GM21529 (cell line): Measurements from ENCODE around the gene TMEM253.
A peak's percentile ranks its signal among the peaks of the same experiment; 100 is the strongest.

Experiments
- ATAC-seq: cut with Tn5 transposase; IDR thresholded peaks from one replicate; pipeline ENCODE4 v1.9.1; 2021; ENCODE audit not compliant: unreplicated experiment

The TMEM253 gene

DNA sequence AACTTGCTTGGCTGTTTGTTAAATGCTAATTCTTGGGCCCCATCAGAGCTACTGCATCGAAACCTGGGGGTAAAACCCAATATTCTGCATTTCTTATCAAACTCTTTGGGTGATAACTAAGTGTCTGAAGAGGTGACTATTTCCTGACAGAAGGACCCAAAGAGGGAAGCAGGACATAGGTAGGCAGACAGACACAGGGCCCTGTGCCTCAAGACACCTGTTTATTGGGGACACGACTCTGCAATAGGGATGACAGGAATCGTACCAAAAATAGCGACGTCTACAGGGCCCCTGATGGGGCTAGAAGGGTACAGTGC, 11.0 kb upstream of the TMEM253 start:
- ATAC-seq, result no peak

DNA sequence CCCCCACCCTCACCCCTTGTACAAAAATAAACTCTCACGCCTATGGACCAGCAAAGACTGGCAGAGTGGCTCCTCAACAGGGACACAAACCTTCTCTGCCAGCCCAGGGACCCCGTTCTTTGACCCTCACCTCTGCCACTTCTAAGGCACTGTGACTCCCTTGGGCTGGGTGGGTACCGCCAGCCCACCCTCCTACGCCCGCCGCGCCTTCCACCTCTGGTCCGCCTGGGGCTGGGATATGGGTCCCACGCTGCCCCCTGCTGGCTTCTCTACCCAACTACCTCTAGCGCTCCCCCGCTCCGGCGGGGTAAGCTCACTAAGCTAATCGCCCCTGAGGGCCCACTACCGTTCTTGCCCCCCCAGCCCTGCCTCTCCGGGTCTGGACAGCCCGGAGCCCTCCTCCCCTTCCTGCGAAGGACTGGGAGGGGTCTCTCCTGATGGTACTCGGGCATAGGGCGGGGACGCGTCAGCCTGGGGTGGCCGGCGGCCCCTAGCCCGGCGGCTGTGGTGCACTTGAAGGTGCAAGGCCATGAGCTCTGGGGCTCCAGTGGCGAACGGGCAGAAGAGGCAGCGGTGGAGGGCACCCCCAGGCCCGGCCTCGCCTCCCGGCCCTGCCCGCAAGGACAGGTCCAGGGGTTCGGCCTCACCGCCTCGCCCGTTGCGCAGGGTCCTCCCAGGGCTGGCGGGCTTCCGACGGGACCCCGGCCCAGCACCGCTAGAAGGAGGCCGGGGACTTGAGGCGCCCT, 10.5 kb upstream of the TMEM253 start:
- no peak for ATAC-seq

DNA sequence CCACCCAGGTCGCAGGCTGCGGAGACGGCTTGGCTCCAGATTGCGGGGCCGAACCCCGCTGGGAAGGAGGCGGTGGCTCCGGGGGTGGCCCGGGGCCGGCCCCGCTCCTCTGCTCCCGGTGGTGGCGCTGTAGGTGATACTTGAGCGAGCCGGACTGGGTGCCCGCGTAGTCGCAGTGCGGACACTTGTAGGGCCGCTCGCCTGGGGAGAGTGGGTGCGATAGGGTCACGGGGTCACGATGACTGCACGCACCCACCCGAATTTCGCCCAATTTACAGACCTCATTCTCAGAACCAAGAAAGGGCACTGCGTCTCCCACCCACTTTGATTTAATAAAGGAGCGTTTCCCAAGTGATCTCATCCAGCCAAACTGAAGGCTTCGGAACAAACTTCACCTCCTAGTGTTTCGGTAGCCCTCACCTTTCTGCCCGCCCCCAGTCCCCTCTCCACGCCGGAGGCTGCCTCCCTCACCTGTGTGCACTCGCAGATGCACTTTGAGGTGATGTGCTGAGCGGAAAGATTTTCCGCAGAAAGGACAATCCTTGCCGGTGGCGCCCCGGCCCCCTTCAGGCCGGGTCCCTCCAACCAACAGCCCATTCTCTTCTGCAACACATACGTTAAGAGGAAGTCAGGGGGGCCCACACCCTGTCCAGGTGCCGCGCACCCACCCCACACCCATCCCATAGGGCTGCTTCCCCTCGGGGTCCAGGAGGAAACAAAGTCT, 9.8 kb upstream of the TMEM253 start:
- ATAC-seq, result no peak

DNA sequence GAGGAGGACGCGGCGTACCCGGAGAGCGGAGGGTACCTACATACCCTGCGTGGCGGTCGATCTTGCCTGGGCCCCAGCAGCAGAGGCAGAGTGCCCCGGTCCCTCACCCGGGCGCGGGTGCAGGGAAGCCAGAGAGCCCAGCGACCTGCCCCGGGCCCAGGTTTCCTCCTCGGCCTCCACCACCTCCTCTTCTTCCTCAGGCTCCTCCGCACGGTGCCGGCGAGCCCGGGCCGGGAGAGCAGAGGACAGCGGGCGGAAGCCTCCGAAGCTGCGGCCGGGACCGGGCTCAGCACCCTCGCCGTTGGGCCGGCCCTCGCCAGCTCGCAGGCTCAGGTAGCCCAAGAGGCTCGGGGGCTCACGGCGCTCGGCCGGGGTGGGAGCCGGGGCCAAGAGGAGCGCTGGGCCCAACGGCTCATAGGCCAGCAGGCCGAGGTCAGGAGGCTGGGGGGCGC, 9.0 kb upstream of the TMEM253 start:
- no peak for ATAC-seq

DNA sequence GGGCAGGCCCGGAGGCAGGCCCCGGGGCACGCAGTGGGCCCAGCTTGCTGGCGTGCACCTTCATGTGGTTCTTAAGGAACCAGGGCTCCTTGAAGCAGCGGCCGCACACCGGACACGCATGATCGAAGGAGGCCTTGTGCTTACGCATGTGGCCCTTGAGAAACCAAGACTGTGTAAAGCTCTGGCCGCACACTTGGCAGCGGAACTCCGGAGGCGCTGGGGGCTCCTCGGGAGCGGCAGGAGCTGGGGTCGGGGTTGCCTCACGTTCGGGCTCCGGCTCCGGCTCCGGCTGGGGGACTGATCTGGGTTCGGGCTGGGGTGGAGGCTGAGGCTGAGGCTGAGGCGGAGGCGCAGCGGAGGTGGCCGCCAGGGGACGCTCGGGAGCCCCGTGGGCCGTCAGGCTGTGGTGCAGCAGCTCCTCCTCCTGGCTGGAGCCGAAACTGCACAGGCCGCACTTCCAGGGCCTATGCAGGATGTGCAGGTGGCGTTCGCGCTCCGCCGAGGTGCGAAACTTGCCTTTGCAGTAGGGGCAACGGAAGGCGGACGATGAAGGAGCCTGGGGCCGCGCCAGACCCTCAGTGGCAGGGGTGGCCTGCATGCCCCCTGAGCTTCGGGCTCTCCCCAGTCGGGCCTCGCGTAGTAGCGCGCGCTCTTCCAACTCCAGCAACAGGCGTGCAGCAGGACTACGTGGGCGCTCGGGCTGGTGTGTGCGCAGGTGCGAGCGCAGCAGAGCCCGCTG, 8.4 kb upstream of the TMEM253 start:
- peak; percentile 77 for ATAC-seq

DNA sequence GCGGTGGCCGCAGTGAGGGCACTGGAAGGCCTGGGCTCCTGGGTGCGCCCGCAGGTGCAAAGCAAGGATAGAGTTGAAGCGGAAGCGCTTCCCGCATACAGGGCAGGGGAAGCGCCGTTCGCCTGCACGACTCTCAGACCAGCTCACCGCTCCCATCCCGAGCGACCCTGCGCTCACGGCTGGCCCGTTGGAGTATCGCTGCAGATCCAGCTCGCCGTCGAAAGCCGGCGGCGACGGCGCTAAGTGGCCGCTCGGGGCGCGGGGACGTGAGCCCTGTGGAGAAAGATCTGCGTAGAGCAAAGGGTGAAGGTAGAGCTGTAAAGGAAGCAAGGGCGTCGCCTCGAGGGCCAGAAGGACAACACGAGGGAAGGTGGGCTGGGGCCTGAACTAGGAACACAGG, 7.8 kb upstream of the TMEM253 start:
- no peak for ATAC-seq

DNA sequence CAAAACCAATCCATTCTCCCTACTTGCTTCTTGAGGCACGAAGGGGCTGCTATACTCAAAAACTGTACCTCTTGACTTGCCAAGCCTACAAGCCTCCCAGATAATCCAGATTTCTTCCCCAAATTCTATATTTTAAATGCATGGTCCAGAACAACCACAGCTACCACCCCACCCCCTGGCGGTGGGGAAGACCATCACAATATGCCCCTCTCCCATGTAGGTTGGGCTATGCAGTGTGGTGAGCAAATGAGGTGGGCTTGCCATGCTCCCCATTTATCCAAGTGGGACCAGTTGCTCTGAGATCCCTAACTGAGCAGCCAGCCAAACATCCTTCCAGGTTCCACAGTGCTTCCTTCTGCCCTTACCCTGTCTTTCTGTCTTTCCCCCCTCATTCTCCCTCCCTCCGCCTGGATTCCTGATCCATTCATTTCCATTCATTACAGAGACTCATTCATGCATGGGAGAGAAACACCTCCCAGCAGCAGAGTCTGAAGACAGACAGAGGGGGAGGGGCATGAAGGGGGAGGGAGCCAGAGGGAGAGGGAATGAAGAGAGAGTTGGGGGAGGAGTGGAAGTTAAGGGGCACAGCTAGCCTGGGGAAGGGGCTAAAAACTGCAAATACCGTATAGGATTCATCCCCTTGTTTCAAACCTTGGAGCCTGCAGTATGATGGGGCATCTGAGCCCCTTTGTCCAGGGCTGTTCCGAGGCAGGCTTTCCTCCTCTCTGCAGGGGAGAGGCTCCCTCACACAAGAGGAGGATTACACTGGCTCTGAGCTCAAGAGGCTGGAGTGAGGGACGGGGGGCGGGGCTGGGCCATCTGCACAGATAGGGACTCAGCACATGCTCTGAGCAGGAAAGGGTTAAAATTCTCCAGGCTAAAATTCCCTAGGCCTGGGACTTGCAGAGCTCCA, 6.8 kb upstream of the TMEM253 start:
- no peak for ATAC-seq

DNA sequence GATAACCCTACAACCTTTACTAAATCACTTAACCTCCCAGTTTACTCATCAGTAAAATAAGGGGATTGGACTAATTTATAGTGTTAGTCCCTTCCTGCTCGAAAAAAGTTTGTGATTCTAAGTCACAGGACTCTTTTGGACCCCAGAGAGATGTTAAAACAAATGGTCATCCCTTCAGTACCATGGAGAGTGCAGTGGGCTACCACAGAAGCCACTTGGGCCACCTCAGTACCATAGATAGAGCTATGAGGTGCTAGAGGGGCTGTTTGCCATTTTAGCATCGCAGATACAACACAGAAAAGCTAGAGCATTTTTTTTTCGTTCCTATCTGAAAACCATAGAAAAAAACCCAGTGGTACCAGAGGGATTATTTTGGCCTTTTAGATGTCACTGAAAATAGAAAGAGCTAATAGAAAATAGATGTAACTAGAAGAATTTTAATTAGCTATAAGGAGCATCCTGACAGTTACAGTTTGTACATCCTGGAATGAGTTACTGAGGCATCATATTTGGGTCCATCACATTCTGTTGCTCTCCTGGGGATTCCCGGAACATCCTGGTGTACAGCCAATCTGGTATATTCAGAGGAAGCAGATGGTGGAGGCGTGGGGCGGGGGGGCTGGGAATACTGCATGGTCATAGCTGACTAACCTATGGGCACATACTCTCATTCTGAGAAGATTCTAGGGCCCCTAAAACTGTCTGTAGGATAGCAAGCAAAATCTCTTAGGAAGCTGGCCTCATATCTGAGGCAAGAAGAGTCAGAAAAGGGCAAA, 5.2 kb upstream of the TMEM253 start:
- ATAC-seq, result no peak

DNA sequence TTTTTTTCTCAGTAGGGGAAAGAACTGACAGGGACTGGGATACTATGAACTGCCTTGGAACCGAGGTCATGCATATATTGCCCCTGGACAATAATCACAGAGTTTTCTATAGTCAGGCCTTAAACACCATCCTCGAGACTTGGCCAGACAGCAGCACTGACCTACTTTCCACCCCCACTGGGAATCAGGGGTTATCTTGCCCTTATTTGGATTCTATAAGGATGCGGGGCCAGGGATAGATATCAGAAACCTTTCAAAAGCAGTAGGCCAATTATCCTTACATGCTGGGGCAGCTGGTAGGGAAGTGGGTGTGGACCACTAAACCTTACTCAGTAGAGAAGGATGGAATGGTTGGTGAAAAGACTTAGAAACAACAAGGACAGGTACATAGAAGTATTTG, 4.4 kb upstream of the TMEM253 start:
- no peak for ATAC-seq

DNA sequence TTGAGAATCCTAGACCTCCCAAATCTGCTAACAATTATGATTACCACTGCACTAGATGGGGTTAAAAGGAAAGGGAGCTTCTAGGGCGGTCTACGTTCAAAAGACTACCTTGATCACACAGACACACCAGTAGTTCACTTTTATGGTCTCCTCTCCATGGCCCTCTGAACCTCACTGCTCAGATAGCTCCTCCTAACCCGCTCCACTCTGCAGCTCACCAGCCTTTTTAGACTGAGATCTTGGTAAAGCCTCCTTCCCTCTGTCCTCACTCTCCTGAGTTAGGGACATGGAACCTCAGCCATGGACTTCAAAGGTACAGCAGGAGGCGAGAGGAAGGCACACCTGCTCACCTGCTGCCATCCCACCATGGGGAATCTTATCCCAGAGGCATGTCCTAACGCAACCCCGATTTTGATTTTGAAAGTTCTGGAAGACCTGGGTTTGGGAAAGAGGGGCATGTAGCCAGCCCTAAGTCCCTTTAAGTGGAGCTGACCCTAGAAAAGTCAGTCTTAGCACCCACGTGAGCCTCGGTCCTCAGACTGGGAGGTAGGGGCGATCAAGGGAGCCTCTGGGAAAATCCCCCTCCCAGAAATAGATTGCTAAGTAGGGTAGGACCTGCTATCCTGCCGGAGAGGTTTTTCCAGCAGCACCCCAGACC, 3.8 kb upstream of the TMEM253 start:
- no peak for ATAC-seq

DNA sequence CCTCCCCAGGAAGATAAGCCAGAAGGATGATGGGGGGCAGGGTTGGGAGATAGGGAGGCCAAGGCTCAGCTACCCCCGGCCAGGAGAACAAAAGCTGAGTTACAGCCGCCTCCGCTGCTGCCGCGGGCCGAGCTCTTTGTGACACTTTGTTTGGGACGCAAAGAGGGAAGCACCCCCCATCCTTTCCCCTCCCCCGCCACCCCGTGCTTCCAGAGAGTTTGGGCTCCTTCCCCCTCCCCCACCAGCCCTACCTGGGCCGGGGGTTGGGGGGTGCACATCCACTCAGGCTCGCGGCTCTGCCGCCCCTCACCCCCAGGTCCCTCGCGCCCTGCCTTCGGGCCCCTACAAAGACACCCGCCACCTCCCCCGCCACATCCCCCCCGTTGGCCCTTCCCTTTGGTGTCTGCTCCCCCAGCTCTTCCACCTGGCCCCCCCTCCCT, 3.2 kb upstream of the TMEM253 start:
- ATAC-seq, result no peak

DNA sequence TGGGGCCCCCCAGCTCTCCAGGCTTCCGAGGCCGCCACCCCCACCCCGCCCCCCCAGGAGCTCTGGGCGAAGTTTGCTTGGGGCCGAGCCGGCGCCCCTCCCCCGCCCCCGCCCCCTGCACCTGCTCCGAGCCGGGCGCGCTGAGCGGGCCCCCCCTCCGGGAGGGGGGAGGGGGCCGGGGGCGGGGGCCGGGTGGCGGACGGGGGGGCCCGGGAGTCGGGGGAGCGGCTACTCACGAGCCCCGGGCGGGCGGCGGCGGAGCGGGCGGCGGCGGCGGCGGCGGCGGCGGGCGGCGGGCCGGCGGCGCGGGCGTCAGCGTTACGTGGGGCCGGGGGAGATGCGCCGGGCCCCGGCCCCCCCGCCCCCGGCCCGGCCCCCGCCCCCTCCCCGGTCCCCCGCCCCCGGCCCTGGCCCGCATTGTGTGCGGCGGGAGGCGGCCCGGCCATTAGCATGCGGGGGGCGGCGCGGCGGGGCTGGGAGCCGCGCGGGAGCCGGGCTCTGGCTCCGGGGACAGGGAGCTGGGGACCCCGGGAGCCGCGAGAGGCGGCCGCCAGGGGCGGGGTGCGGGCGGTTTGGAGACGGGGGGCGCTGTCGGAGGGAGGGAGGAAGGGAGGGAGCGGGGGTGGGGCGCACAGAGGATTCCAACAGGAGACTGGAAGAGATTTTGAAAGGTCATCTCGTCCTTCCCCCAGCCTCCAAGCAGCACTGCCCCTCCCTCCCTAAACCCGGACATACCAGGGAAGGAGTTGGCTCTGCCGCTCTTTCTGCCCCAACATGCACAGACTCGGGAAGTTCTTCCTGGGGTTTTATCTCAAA, 2.6 kb upstream of the TMEM253 start, which contains the start of gene ZNF219:
ZNF219 (minus strand) TSS at position 580 of the 816 bp plus-strand sequence. CDS start 5,064 bp downstream, outside the sequence.
- no peak for ATAC-seq

DNA sequence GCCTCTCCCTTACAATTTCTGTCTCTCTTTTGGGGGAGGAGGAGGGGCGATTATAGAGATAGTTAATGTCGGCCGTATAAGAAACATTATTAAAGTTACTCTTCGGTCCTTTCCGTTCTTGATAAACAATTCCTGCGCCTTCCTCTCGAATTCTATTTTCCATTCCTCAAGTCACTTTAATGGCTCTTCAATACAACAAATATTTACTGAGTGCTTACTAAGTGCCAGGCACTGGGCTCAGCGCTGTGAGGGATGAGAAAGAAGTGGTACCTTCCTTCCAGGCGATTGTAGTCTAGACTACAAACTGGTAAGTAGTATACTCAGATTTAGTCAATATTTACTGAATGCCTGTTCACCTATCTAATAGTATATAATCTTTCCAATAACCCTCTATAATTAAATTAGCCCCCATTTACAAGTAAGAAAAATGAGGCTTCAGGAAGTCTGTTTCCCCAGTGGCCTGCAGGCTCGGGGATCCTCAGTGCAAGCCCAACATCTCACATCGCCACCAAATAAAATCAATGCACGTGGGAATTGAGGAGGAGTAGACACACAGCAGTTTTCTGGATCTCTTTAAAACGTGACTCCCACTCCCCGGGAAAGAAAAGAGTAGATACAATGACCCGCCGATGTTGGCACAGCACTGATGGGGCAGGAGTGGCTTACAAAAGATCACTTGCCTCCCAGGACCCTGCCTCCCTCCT, 1.8 kb upstream of the TMEM253 start:
- ATAC-seq, result no peak

DNA sequence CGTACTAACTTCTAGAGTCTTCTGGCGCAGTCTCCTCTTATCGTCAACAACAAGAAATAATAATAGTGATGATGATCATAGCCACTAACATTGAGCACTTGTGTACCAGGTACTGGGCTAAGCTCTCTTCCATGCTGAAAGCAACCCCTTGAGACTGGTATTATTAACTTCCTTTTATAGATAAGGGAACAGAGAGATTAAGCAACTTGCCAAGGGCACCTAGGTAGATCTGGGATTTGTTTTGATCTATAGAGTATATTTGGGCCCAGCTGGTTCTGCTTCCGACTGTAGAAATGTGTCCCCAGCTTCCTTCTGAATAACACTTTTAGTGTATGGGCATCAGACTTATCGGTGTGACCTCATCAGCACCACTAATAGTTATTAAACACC, 1.3 kb upstream of the TMEM253 start:
- ATAC-seq, result no peak

DNA sequence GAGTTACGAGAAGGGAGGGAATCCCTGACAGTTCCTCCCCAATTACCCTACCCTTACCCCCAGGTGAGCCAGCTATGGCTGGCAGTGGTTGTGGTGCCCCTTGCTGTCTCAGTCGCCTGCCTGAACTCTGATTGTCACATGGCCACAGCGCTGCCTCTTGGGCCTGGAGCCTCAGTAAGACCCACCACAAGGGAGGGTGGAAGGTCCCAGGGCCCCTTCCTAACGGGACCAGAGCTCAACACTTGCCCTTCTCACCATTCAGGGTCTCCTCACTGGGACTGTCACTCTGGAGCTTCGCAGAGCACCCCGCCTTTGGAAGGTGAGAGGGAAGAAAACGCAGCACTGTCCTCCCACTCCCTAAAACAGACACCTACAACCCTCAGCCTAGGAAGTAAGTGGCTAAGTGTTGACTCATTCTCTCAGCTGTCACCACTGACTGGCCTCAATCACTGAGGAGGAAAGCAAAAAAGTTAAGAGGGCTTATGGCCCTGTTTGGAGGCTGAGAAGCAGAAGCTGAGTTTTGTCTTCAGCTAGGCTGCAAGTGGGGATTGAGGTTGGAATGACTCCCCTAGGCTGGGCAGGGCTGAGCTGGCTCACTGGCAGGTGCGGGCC, 1.0 kb downstream of the TMEM253 start:
- ATAC-seq, result no peak

DNA sequence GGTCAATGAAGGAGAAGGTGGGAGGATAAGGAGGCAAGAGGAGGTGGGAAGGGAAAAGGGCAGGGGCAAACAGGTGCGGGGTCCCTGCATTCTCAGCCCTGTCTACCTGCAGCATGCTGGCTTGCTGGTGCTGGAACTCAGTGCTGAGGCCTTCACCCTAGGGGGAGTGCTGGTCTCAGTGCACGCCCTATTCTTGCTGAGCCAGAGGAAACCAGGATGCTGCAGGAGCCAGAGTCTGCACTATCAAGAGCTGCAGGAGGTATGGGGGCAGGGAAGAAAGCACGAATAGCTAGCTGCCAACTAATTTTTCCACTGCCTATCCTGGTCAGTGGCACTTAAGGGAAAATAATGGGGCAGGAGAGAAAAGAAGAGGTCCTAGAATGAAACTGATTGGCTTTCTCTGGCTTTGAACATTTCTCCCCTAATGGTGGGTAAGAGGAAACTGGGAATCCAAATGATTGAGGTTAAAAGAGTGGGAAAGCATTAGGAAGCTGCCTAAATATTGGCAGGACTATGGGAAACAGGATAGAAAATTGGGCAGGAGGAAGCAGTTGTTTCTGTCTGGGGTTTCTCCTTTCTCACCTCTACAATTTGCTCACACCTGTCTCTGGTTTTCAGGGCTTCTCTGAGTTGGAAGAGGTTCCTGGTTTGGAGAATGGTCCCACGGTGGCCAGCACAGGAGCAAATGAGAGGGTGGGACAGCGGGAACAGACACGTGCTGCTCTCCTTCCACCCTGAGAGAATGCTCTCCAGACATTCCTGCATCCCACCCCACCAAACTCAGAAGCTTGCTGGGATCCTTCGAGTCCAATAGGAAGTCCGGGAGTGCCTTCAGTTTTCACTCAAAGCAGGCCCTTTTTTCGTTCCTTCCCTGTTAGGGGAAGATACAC, 1.9 kb downstream of the TMEM253 start:
- ATAC-seq, result no peak

DNA sequence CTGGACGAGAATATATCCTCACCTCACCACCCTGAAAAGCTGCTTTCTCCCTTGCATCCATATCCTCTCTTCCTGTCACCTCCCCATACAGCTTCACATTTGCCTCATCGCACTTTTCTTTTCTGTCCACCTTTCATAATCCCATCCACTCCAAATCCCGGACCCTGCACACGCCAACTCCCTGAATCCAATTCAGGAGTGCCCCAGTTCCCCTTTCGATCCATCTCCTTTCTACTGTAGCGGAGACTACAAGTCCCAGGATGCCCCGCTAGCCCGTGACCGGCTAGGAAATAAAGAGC, 2.5 kb downstream of the TMEM253 start:
- no peak for ATAC-seq
